ENCODE measurements around the gene DBX1. TPM values are rescaled to one million over a fixed set of nuclear protein-coding genes. Genes with fewer than 3 reads are reported as not detected.

DBX1 gene
- total RNA-seq, 1 donor from 2014 or later, result not detected

DNA sequence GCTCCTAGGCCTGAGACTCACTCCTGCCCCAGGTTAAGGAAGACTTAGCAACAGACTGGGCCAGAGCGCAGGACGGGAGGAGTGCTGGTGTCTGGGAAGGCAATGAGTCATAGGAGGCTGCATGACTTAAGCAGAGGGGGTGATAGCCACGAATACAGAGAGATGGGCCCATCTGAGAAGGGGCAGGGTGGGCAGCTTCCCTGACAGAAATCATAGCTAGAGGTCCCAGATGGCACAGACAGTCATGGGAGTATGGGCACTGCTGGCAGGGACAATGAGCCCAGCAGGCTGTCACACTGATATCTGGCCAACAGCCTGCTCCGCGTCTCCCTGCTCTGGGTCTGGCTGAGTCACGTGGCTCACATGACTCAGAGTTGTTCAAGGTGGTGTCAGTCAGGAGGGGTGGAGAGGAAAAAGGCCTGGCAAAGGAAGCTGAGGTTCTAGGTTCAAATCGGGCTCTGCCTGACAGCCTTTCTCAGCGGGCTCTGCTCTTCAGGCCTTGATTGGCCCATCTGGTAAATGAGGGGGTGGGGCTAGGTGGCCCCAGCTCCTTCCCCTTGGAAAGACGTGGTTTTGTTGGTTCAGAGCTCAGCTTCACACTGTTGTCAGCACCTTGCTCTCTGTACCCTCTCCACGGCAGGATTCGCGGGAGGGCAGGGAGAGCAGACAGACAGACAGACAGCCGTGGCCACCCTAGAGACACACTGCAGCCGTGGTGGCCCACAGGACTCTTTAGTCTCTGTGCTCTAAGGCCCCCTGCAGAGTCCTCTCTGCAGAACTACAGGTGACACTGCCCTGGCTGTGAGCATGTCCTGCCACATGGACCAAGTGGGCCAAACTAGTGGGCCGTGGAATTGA, 47.8 kb downstream of the DBX1 start:
- Histone ChIP-seq H3K36me3 (ENCODE audit: insufficient read depth, low read length) (peaks cover 2% of the 10 kb centered on the region), H3K4me2 (ENCODE audit: low read length) (peak overlapping the region; percentile 78), H3K79me2 (ENCODE audit: insufficient read depth, low read length) (no peaks in the 10 kb centered on the region), H2AFZ (ENCODE audit: low read depth, low read length) (peak overlapping the region; percentile 88), H3K4me1 (ENCODE audit: insufficient read depth, low read length) (peaks cover 41% of the 10 kb centered on the region), H4K20me1 (ENCODE audit: insufficient read depth, low read length) (no peaks in the 10 kb centered on the region), H3K27ac (ENCODE audit: low read depth, low read length) (peak overlapping the region; percentile 99), H3K27me3 (ENCODE audit: insufficient read depth, low read length) (no peaks in the 10 kb centered on the region), H3K9me3 (ENCODE audit: insufficient read depth, low read depth, low read length) (no peaks in the 10 kb centered on the region), H3K9ac (ENCODE audit: low read length) (peak overlapping the region; percentile 82), H3K4me3 (ENCODE audit: insufficient read depth, low read depth, low read length) (peak overlapping the region; percentile 8)
- Mint-ChIP-seq H3K36me3 (ENCODE audit: low read depth, unreplicated experiment) (peaks cover 17% of the 10 kb centered on the region), H3K4me3 (ENCODE audit: unreplicated experiment) (peak overlapping the region; percentile 37), H3K27ac (ENCODE audit: unreplicated experiment) (peak overlapping the region; percentile 98), H3K4me1 (ENCODE audit: low read depth, unreplicated experiment) (peaks cover 26% of the 10 kb centered on the region), H3K9me3 (ENCODE audit: unreplicated experiment) (no peaks in the 10 kb centered on the region), H3K27me3 (ENCODE audit: low read depth, unreplicated experiment) (no peaks in the 10 kb centered on the region)
- TF ChIP-seq, protein P1, sequence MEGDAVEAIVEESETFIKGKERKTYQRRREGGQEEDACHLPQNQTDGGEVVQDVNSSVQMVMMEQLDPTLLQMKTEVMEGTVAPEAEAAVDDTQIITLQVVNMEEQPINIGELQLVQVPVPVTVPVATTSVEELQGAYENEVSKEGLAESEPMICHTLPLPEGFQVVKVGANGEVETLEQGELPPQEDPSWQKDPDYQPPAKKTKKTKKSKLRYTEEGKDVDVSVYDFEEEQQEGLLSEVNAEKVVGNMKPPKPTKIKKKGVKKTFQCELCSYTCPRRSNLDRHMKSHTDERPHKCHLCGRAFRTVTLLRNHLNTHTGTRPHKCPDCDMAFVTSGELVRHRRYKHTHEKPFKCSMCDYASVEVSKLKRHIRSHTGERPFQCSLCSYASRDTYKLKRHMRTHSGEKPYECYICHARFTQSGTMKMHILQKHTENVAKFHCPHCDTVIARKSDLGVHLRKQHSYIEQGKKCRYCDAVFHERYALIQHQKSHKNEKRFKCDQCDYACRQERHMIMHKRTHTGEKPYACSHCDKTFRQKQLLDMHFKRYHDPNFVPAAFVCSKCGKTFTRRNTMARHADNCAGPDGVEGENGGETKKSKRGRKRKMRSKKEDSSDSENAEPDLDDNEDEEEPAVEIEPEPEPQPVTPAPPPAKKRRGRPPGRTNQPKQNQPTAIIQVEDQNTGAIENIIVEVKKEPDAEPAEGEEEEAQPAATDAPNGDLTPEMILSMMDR (IDR thresholded peaks at IDR 0.05; ENCODE audit: insufficient read depth, low read depth, low read length), result no peak
- TF ChIP-seq EZH2 (IDR thresholded peaks at IDR 0.05; ENCODE audit: insufficient read depth, low read length), result no peak
- FAIRE-seq (peak; percentile 41), DNase-seq (ENCODE audit: low read depth) (peak; percentile 99)

DNA sequence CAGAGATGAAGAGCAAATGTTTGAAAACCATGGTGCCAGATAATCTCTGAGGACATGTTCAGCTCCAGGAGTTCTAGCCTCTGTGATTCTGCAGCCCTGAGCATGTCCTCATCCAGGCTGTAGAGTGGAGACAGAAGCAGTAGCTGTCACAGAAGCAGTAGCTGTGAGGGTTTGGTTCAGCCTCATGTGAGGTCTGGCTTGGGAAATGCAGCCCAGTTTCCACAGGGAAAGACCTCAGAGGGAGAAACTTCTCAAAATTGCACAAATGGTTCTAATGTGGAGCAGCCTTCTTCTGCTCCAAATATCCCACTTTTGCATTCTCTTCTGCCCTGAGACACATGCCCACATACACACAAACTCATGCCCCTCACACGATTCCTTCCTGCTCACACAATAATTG, 48.4 kb downstream of the DBX1 start:
- Histone ChIP-seq H3K4me1 (ENCODE audit: insufficient read depth, low read length) (peaks cover 41% of the 10 kb centered on the region), H3K79me2 (ENCODE audit: insufficient read depth, low read length) (no peaks in the 10 kb centered on the region), H3K27me3 (ENCODE audit: insufficient read depth, low read length) (no peaks in the 10 kb centered on the region), H4K20me1 (ENCODE audit: insufficient read depth, low read length) (no peaks in the 10 kb centered on the region), H3K9me3 (ENCODE audit: insufficient read depth, low read depth, low read length) (no peaks in the 10 kb centered on the region), H3K9ac (ENCODE audit: low read length) (peak overlapping the region; percentile 82), H2AFZ (ENCODE audit: low read depth, low read length) (peak overlapping the region; percentile 88), H3K27ac (ENCODE audit: low read depth, low read length) (peak overlapping the region; percentile 99), H3K4me3 (ENCODE audit: insufficient read depth, low read depth, low read length) (no peak overlapping the region), H3K36me3 (ENCODE audit: insufficient read depth, low read length) (peaks cover 2% of the 10 kb centered on the region), H3K4me2 (ENCODE audit: low read length) (peak overlapping the region; percentile 78)
- Mint-ChIP-seq H3K36me3 (ENCODE audit: low read depth, unreplicated experiment) (peaks cover 18% of the 10 kb centered on the region), H3K27me3 (ENCODE audit: low read depth, unreplicated experiment) (no peaks in the 10 kb centered on the region), H3K4me1 (ENCODE audit: low read depth, unreplicated experiment) (peaks cover 26% of the 10 kb centered on the region), H3K9me3 (ENCODE audit: unreplicated experiment) (no peaks in the 10 kb centered on the region), H3K4me3 (ENCODE audit: unreplicated experiment) (peak overlapping the region; percentile 21), H3K27ac (ENCODE audit: unreplicated experiment) (peak overlapping the region; percentile 98)
- no peak for TF ChIP-seq EZH2 (IDR thresholded peaks at IDR 0.05; ENCODE audit: insufficient read depth, low read length)
- TF ChIP-seq, protein P1 (IDR thresholded peaks at IDR 0.05; ENCODE audit: insufficient read depth, low read depth, low read length), result no peak
- DNase-seq (ENCODE audit: low read depth) (no peak), FAIRE-seq (no peak)
